Measurements from ENCODE around the gene NEU2.

The NEU2 gene

DNA sequence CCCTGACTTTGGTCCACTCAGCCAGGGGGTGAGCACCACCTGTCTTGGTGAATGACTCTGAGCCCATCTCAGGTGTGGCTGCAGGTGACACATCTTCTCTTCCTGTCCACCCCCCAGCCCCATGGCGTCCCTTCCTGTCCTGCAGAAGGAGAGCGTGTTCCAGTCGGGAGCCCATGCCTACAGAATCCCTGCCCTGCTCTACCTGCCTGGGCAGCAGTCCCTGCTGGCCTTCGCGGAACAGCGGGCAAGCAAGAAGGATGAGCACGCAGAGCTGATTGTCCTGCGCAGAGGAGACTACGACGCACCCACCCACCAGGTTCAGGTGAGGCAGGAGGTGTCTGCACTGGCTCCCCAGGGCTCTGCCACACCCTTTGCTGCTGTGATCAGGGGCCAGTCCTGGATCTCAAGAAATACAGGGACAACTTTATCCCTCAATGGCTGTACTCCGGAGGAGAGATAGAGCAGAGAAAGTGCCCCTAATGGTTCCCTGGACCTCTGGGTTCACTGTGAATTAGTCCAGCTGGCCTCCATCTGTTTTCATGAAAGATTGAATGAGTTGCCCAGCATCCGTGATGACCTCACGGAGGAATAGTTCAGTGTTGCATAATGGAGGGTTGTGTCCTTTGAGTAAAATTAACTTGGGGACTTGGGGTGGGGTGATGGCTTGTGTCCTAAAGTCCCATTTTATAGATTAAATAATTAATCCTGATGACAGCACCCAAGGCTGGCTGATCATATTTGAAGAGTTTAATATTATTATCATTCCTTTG lies at the start of gene NEU2:
Gene NEU2, plus strand, starts transcription at position 122 of the 770 bp plus-strand sequence. Its CDS starts 0 bp downstream, at position 122.
- DNase-seq: no peak

- DNase-seq: no peak
Observed at GRCh38 chr2:232982926-232983668, 49.4 kb upstream of the NEU2 start.

- no peak for DNase-seq
Observed at GRCh38 chr2:232983669-232984140, 48.8 kb upstream of the NEU2 start.

- DNase-seq: no peak
Observed at GRCh38 chr2:232984451-232985207, 47.8 kb upstream of the NEU2 start.

GRCh38 chr2:232986155-232986554 lies 46.3 kb upstream of the NEU2 start:
- DNase-seq: no peak

- no peak for DNase-seq
Observed at GRCh38 chr2:232993231-232993821, 39.1 kb upstream of the NEU2 start.

- no peak for DNase-seq
Observed at GRCh38 chr2:232994446-232994845, 38.0 kb upstream of the NEU2 start.

GRCh38 chr2:232997749-232998665 lies 34.5 kb upstream of the NEU2 start:
- DNase-seq: no peak

DNA sequence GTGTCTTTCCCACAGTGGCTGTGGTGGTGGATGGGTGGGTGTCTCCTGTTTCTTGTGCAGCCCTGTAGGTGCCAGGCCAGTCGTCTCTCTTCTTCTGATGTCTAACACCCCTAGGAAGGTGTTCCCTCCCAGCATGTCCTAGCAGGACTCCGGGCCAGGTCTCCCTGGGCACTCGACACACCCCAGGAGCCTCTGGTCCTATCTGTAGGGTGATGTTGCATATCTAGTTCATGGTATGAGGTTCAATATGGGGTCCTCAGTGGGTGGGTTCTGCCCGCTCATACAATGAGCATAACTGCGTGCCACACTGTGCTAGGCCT lies 33.8 kb upstream of the NEU2 start:
- no peak for DNase-seq

DNA sequence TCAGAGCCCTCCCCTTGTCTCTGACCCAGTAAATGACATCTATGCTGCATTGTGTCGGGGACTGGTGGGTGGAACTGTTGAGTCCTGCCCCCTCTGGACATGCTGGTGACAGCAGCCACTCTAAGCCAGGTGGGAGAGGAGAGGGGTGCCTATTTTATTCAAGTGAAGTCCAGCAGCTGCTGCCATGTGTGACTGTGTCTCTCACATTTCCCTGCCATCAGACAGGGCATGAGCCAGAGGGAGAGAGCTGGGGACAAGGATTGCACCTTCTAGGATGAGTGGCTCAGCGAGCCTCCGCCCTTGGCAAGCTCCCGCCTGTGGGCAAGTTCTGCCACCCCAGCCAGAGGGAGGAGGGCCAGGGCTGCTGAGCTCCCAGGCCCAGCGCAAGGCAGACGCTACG lies 33.1 kb upstream of the NEU2 start:
- no peak for DNase-seq

DNA sequence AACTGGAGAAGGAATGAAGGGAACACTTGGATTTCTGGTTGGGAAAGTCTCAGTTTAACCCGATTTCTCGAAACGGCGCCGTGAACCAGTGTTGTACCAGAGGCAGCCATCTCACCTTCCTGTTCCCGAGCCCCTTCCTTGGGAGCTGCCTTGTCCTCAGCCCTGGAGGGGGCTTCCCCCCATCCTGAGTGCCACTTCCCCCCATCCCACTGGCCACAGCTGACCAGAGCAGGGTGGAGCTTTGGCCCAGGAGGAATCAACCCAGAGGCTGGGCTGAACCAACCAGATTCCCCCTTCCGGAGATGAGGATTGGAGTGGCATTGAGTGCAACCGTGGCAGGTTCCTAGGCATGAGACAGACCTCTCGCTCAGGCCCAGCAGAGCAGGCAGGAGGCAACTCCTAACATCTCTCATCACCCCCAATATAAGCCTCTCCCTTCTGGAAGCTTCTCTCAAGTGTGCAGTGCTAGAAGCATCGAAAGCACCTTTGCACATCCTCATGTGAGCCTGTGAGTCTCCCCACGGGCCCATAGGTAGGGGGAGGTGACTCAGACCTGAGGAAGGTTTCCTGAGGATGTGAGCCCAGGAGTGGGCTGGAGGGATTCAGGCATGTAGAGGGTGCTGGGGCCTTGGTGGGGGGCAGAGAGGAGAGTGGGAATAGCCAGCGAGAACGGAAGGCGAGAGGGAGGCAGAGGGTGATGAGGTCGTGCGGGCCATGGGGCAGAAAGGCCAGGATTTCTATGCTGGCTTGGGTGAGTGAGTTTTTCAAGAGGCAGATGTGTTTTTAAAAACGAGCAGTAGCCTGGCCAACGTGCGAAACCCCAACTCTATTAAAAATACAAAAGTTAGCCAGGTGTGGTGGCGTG lies 31.4 kb upstream of the NEU2 start:
- DNase-seq: no peak

DNA sequence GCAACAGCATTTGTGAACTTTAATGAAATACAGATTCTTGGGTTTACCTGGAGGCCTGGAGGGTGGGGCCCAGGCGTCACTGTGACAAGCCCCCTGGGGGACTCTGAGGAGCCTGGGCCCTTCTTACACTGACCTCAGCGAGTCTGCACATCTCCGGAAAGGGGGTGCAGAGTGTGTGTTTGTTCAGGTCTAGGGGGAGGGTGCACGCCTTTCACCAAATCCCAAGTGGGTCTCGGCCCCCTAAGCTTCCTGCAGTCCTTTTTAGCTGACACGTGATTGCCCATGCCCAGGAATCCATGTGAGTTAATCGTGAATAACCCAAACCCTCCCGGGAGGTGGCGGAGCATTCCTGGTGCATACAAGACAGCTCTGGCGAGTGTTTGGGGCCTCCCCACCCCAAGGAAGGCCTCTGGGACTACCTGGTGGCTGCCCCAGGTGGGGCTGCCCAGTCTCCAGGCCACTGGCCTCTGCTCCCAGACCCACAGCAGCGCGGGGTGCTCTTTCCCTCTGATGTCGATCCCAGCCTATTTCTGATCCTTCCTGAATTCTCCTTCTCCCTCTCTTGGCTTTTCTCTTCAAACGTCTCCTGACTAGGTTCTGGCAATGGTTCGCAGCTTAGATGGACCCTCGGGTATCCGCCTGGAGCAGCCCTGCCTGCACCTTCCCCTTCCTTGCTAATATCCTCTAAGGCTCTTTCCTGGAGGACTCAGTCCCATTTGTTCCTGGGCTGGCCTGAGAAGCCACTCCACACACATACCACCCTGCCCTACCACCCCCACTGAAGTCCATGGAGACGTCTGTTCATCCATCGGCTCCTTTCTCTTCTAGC lies 29.4 kb upstream of the NEU2 start:
- no peak for DNase-seq

- no peak for DNase-seq
Observed at GRCh38 chr2:233003658-233004555, 28.6 kb upstream of the NEU2 start.

GRCh38 chr2:233005096-233005495 lies 27.4 kb upstream of the NEU2 start:
- DNase-seq: no peak

DNA sequence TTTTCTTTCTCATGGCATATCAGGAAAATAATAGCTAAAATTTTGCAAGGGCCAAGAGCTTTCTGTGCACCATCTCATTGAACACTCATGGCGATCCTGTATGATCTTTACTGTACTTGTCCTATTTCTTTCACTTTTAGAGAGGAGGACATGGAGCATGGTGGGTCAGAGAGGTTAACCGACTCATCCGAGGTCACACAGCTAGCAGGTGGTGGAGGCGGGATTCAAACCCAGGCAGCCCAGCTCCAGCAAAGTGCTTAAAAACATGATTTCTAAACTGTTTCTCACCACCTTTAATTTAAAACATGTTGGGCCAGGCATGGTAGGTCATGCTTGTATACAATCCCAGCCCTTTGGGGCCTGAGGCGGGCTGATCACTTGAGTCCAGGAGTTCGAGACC lies 25.8 kb upstream of the NEU2 start:
- DNase-seq: no peak

GRCh38 chr2:233007270-233007669 lies 25.2 kb upstream of the NEU2 start:
- no peak for DNase-seq

DNA sequence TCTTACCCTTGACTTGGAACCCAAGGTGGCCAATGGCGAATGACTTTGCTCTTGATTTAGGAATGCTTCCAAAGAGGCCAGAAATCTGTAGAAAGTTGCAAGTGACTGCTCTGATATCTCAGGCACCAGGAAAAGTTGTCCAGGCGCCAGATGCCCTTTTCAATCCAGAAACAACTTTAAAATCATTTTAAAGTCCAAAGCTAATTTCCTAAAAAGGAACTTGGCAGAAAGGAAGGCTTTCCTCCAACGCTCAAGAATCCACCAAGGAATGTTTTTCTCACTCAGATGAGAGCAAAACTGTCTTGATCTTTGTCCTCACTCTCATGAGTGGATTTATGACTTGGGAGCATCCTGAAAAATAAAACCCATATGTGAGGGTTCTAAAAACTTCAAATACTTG lies 24.7 kb upstream of the NEU2 start:
- DNase-seq: no peak

GRCh38 chr2:233009661-233010060 lies 22.8 kb upstream of the NEU2 start:
- no peak for DNase-seq

All from GOT3 (cell line).